ENCODE data around the gene MAP2K1.
"Not testable (repeated sequence)": the region's sequence is repeated elsewhere in the genome, so short reads cannot be mapped to it uniquely, and the experiment has no call there.

MAP2K1 gene

GRCh38 chr15:66476535-66476934, 89.8 kb downstream of the MAP2K1 start:
- DNase-seq (ENCODE audit: low spot score) = no peak

GRCh38 chr15:66477011-66477410, 90.3 kb downstream of the MAP2K1 start:
- DNase-seq (ENCODE audit: low spot score) = no peak

- peak; percentile 51 for DNase-seq (ENCODE audit: low spot score)
Measured at GRCh38 chr15:66480267-66480666, 93.6 kb downstream of the MAP2K1 start.

DNA sequence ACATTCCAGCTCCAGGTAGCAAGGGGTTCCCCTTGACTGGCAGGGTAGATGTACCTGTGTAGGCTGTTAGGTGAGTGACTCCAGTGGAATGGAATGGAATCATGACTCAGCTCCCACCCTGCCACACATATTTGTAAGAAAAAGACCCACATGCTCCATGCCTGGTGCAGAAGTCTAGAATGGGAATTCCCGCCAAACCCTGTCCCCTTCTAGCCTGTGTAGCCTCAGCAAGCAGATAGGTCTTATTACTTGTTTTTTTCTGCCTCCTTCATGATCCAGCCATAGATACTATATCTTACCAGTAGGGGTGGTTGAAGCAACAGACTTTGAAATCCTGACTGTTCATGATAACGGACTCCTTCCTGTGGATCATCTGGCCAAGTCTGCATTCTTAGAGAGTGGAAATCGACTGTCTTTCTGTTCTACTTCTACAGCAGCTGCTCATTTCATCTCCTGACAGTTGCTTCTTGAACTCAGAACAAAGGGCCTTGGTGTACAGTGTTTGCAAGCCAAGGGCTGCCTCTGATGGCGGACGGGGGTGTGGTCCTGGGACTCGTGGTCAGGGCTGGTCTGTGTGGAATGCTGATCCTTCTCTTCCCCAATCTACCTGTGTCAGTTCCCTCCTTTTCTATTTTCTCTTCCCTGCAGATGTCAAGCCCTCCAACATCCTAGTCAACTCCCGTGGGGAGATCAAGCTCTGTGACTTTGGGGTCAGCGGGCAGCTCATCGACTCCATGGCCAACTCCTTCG, 94.6 kb downstream of the MAP2K1 start:
- peak; percentile 95 for DNase-seq (ENCODE audit: low spot score)

- no peak for DNase-seq (ENCODE audit: low spot score)
Measured at GRCh38 chr15:66482539-66482938, 95.8 kb downstream of the MAP2K1 start.

DNA sequence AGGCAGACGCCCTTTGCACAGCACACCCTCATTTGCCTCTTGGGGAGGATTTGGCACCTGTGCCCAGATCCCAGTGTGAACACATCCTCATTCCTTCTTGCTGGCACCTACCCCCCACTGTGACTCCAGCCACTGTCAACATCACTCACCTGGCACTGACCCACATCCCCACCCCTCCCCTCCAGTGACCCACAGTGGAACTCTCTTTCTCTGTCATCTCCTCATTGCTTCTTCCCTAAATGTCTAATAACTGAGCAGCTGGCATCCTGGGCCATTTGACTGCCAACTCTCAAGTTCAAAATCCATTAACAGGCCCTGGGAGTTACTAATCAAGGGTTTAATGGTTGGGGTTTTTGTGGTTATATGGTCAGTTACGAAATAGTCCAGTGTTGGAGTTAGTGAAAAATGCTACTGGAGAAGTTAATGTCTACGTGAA, 96.4 kb downstream of the MAP2K1 start:
- DNase-seq (ENCODE audit: low spot score) = peak; percentile 96

DNA sequence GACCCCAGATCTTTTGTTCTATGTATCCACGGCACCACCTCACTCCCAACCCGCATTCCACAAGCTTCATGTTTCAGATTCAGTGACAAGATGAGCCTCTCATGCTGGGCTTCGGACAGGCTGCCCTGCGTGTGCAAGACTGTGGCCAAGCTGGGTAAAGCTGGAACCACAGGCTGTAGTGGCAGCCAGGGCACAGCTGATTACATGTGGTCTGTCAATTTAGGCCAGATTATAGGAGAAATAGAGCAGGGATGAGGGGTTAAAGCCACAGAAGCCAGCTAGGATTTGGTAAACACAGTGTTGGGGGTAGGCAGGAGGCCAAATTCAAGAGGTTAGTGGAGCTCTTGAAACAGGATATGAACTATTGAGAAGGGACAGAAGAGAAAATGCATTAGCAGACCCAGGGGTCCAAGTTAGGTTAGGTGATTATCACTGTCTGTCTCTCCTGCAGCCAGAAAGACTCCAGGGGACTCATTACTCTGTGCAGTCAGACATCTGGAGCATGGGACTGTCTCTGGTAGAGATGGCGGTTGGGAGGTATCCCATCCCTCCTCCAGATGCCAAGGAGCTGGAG, 97.9 kb downstream of the MAP2K1 start:
- no peak for DNase-seq (ENCODE audit: low spot score)

GRCh38 chr15:66486887-66487286, 100.2 kb downstream of the MAP2K1 start:
- DNase-seq (ENCODE audit: low spot score) = no peak

DNA sequence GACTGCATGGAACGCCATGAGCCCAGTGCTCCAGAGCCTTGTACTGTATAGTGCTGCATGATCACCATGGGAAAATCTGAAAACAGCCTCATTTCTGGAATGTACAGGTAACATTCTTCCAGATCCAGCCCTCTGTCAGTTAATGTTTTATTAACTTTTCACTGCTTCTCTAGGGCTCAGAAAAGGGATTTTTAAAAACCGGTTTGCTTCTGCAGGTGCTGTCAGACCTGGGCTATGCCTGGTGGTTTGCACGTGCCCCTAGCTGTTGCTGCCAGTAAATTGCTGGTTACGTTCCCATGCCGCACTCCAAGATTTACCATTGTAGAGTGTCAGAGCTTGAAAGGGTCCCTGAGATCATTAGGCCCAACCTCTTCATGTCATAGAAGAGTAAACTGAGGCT, 101.8 kb downstream of the MAP2K1 start:
- no peak for DNase-seq (ENCODE audit: low spot score)

GRCh38 chr15:66489179-66489791, 102.6 kb downstream of the MAP2K1 start:
- peak; percentile 46 for DNase-seq (ENCODE audit: low spot score)

DNA sequence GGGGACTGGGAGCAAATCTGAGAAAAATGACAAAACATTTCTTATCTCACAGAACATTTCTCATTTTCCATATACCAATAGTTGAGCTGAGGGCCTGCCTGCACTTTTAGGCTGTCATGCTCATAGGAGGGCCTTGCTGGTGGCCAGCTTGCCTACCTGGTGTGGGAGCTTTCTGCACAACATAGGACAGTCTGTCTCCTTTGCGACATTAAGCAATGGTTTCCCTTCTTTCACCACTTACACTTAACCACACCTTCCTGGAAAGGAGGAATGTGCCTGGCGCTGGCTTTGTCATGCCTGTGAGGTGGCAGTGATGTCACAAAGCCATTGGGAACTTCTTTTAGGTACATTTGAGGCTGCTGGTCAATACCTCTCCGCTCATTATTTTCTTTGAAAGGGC, 105.1 kb downstream of the MAP2K1 start:
- no peak for DNase-seq (ENCODE audit: low spot score)

DNA sequence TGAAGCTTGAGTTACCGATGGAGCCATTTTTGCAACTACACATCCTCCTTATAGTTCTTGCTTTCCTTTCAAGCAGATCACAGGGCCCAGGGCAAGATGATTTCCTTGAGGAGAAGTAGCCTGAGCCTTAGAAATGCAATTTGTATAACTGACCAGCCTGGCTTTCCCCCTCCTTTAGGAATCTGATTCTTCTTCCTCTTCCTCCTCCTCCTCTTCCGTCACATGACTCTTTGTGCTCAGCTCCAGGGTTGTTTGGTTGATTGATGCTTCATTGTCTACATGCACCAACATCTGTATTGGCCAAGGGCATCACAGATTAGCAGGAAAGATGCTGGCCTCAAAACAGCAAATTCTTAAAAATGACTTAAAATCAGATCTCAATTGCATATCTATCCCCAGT, 107.5 kb downstream of the MAP2K1 start:
- DNase-seq (ENCODE audit: low spot score) = no peak

DNA sequence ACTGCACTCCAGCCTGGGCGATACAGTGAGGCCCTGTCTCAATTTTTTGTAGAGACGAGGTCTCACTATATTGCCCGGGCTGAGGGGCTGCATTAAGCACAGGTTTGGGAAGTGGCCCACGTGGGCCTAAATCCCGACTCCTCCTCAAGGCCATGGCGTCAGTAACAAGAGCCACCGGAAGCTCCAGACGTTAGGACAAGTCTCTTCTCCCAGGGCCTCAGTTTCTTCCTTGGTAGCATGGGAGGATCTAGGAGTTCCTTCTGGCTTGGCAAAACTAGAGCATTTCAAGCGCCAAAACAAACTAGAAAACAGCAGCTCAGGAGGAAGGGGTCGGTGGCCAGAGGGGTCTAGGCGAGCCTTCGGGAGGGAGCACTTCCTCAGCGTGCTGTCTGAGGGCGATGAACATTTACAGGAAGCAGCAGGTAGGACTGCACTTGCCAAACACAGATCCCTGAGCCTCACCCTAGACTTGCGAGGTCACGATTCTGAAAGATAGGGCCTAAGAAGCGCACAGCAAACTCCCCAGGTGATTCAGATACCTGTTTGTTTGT, 110.3 kb downstream of the MAP2K1 start:
- no peak for DNase-seq (ENCODE audit: low spot score)

- DNase-seq (ENCODE audit: low spot score) = peak; percentile 95
Measured at GRCh38 chr15:66497502-66498455, 111.1 kb downstream of the MAP2K1 start, which contains the start of gene SNAPC5. Gene SNAPC5, minus strand, starts transcription at chr15:66497762. Its CDS starts 31 bp downstream, at chr15:66497731.

GRCh38 chr15:66498501-66499386, 112.0 kb downstream of the MAP2K1 start:
- DNase-seq (ENCODE audit: low spot score) = peak; percentile 52

- DNase-seq (ENCODE audit: low spot score) = not testable (repeated sequence)
Measured at GRCh38 chr15:66500346-66500745, 113.6 kb downstream of the MAP2K1 start.

- DNase-seq (ENCODE audit: low spot score) = no peak
Measured at GRCh38 chr15:66502491-66502890, 115.8 kb downstream of the MAP2K1 start.

GRCh38 chr15:66503041-66503648, 116.4 kb downstream of the MAP2K1 start:
- not testable (repeated sequence) for DNase-seq (ENCODE audit: low spot score)

- DNase-seq (ENCODE audit: low spot score) = no peak
Measured at GRCh38 chr15:66503780-66504562, 117.3 kb downstream of the MAP2K1 start.

All from kidney tubule cell (primary cell).